ENCODE data around the gene UBQLNL. TPM values are rescaled to one million over a fixed set of nuclear protein-coding genes. Genes with fewer than 3 reads are reported as not detected.

The UBQLNL gene
- total and polyA plus RNA-seq, 2 of the 4 experiments (the other 2 are of a cell fraction): 0.18 to 0.48 TPM

GRCh38 chr11:5528495-5528894 is 12.0 kb upstream of the UBQLNL start:
- intact Hi-C loops (cut with micrococcal nuclease) (no loop called here), dilution Hi-C loops (cut with HindIII; ENCODE audit: low sequenced_read_pairs, unreplicated experiment) (no loop called here), in situ Hi-C loops (cut with MboI; ENCODE audit: low sequenced_read_pairs) (no loop called here)
- no peak overlapping the region for H2BK20ac ChIP-seq (ENCODE audit: low read depth, low read length)
- H3K9me3 ChIP-seq (ENCODE audit: control insufficient read depth, insufficient read depth, low read length): no peaks in the 10 kb centered on the region
- no peak overlapping the region for H3K14ac ChIP-seq (replicated peaks; ENCODE audit: low read depth, low read length)
- H3K9me1 ChIP-seq (ENCODE audit: insufficient read depth, low read length): no peaks in the 10 kb centered on the region
- no peak for ATAC-seq (ENCODE audit: low read depth)
- H2BK15ac ChIP-seq (ENCODE audit: low read depth, low read length): no peak overlapping the region
- no peak overlapping the region for H3K4ac ChIP-seq (ENCODE audit: low read depth, low read length)
- BruUV-seq (replicated peaks): no TSS peak
- no peak overlapping the region for H3K9ac ChIP-seq (ENCODE audit: low read depth, low read length)
- no peak overlapping the region for H3K56ac ChIP-seq (ENCODE audit: extremely low read depth, insufficient read depth, low read length)
- WGBS, 2 experiments (ENCODE audit: extremely low coverage in 2 of 2, insufficient read length in 1 of 2): no CpG with 5 or more reads among the region's 1 CpG
- no peak overlapping the region for H2AK5ac ChIP-seq (ENCODE audit: low read depth, low read length)
- H2AK9ac ChIP-seq (replicated peaks; ENCODE audit: low read depth, low read length, poor library complexity): no peak overlapping the region
- no peak overlapping the region for H3K18ac ChIP-seq (ENCODE audit: low read depth, low read length)
- ChIA-PET CTCF (no interaction called here), POLR2A (ENCODE audit: unreplicated experiment) (no interaction called here)
- H3K27ac ChIP-seq (ENCODE audit: insufficient read depth, low read length): no peak overlapping the region
- H3K4me1 ChIP-seq (ENCODE audit: control insufficient read depth, insufficient read depth, low read length): no peaks in the 10 kb centered on the region
- no peak overlapping the region for H3K4me3 ChIP-seq (ENCODE audit: insufficient read depth, low read depth, low read length)
- H3K27me3 ChIP-seq (ENCODE audit: control insufficient read depth, insufficient read depth, low read length): peaks cover 4% of the 10 kb centered on the region
- H4K8ac ChIP-seq (ENCODE audit: low read depth in 2 of 2, low read length in 2 of 2): no peak overlapping the region
- H4K20me1 ChIP-seq (ENCODE audit: insufficient read depth, low read length): no peaks in the 10 kb centered on the region
- no peak overlapping the region for H3K23ac ChIP-seq (ENCODE audit: low read depth, low read length)
- no peaks in the 10 kb centered on the region for H3K36me3 ChIP-seq (ENCODE audit: control insufficient read depth, insufficient read depth, low read length)
- TF ChIP-seq NFE2L2 (IDR thresholded peaks at IDR 0.05; ENCODE audit: low read depth, low read length) (no peak), MAFK (IDR thresholded peaks at IDR 0.05; ENCODE audit: low read depth, low read length) (no peak), FOS (IDR thresholded peaks at IDR 0.05; ENCODE audit: low read depth, low read length) (no peak), CHD1 (IDR thresholded peaks at IDR 0.05; ENCODE audit: low read depth, low read length) (no peak), MXI1 (IDR thresholded peaks at IDR 0.05; ENCODE audit: borderline replicate concordance, low read depth, low read length) (no peak), SMC3 (IDR thresholded peaks at IDR 0.05; ENCODE audit: low read depth, low read length) (no peak), POLR2A (IDR thresholded peaks at IDR 0.05; ENCODE audit: low read depth, low read length) (no peak), RAD21 (IDR thresholded peaks at IDR 0.05; ENCODE audit: low read length) (no peak), MAZ (IDR thresholded peaks at IDR 0.05; ENCODE audit: borderline replicate concordance, low read depth, low read length) (no peak), RFX5 (IDR thresholded peaks at IDR 0.05; ENCODE audit: low read depth, low read length) (no peak), CEBPB (IDR thresholded peaks at IDR 0.05; ENCODE audit: low read depth, low read length) (no peak), BHLHE40 (IDR thresholded peaks at IDR 0.05; ENCODE audit: low read depth, low read length) (no peak), RCOR1 (IDR thresholded peaks at IDR 0.05; ENCODE audit: insufficient replicate concordance, low read length) (no peak)
- TF ChIP-seq, protein P1, sequence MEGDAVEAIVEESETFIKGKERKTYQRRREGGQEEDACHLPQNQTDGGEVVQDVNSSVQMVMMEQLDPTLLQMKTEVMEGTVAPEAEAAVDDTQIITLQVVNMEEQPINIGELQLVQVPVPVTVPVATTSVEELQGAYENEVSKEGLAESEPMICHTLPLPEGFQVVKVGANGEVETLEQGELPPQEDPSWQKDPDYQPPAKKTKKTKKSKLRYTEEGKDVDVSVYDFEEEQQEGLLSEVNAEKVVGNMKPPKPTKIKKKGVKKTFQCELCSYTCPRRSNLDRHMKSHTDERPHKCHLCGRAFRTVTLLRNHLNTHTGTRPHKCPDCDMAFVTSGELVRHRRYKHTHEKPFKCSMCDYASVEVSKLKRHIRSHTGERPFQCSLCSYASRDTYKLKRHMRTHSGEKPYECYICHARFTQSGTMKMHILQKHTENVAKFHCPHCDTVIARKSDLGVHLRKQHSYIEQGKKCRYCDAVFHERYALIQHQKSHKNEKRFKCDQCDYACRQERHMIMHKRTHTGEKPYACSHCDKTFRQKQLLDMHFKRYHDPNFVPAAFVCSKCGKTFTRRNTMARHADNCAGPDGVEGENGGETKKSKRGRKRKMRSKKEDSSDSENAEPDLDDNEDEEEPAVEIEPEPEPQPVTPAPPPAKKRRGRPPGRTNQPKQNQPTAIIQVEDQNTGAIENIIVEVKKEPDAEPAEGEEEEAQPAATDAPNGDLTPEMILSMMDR (conservative IDR thresholded peaks at IDR 0.05; ENCODE audit: low read depth, low read length): no peak
- TF ChIP-seq, protein P2, sequence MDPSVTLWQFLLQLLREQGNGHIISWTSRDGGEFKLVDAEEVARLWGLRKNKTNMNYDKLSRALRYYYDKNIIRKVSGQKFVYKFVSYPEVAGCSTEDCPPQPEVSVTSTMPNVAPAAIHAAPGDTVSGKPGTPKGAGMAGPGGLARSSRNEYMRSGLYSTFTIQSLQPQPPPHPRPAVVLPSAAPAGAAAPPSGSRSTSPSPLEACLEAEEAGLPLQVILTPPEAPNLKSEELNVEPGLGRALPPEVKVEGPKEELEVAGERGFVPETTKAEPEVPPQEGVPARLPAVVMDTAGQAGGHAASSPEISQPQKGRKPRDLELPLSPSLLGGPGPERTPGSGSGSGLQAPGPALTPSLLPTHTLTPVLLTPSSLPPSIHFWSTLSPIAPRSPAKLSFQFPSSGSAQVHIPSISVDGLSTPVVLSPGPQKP (IDR thresholded peaks at IDR 0.05; ENCODE audit: borderline replicate concordance, low read depth, low read length): no peak
- TF ChIP-seq, protein P3, sequence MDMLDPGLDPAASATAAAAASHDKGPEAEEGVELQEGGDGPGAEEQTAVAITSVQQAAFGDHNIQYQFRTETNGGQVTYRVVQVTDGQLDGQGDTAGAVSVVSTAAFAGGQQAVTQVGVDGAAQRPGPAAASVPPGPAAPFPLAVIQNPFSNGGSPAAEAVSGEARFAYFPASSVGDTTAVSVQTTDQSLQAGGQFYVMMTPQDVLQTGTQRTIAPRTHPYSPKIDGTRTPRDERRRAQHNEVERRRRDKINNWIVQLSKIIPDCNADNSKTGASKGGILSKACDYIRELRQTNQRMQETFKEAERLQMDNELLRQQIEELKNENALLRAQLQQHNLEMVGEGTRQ (IDR thresholded peaks at IDR 0.05; ENCODE audit: low read depth, low read length): no peak
- H4K5ac ChIP-seq (ENCODE audit: low read depth, low read length): no peak overlapping the region
- H3K4me2 ChIP-seq (ENCODE audit: low read depth, low read length): no peak overlapping the region
- no peaks in the 10 kb centered on the region for H3K79me1 ChIP-seq (ENCODE audit: low read depth in 1 of 2, low read length in 2 of 2)
- H2BK120ac ChIP-seq (ENCODE audit: low read depth, low read length): no peak overlapping the region
- no peak for DNase-seq
- no peak overlapping the region for H4K91ac ChIP-seq (ENCODE audit: insufficient read depth, low read depth, low read length)
- H2AFZ ChIP-seq (replicated peaks; ENCODE audit: low read length, poor library complexity): no peak overlapping the region
- H2BK5ac ChIP-seq (ENCODE audit: low read depth, low read length, poor library complexity, severe bottlenecking): no peak overlapping the region

Data from IMR-90 (cell line).